Testis (tissue), 2 donors: Measurements from ENCODE around the gene EIF1.

ENCODE experiments used
- POLR2A ChIP-seq: fragments of 450-650 bp; IDR thresholded peaks from one replicate; pipeline ENCODE4 v1.6.1; 2017; ENCODE audit warnings: antibody characterized with exemption, mild to moderate bottlenecking, moderate library complexity
- TF ChIP-seq, protein P1 (sequence below), 3 experiments: fragments of 450-650 bp in 2 of 3; fragments of 200-600 bp in 1 of 3; sonication (generic) in 1 of 3; IDR thresholded peaks; one replicate each; pipeline ENCODE4 v1.5.1; 2016 to 2019; ENCODE audit warnings: antibody characterized with exemption in 3 of 3, mild to moderate bottlenecking in 2 of 3, moderate library complexity in 1 of 3

GRCh38 chr17:41725134-41725533 lies 36.4 kb downstream of the EIF1 start:
- TF ChIP-seq, protein P1, sequence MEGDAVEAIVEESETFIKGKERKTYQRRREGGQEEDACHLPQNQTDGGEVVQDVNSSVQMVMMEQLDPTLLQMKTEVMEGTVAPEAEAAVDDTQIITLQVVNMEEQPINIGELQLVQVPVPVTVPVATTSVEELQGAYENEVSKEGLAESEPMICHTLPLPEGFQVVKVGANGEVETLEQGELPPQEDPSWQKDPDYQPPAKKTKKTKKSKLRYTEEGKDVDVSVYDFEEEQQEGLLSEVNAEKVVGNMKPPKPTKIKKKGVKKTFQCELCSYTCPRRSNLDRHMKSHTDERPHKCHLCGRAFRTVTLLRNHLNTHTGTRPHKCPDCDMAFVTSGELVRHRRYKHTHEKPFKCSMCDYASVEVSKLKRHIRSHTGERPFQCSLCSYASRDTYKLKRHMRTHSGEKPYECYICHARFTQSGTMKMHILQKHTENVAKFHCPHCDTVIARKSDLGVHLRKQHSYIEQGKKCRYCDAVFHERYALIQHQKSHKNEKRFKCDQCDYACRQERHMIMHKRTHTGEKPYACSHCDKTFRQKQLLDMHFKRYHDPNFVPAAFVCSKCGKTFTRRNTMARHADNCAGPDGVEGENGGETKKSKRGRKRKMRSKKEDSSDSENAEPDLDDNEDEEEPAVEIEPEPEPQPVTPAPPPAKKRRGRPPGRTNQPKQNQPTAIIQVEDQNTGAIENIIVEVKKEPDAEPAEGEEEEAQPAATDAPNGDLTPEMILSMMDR (IDR thresholded peaks at IDR 0.05), result no peak
- no peak for TF ChIP-seq POLR2A
